Kasumi-1 (cell line): Measurements from ENCODE around the gene PRDX2.
"Not testable (repeated sequence)": the region's sequence is repeated elsewhere in the genome, so short reads cannot be mapped to it uniquely, and the experiment has no call there.

ENCODE experiments used
- DNase-seq, 2 experiments: peaks; one replicate each; lab custom pipeline; 2025; lab: John Stamatoyannopoulos, UW

The PRDX2 gene

GRCh38 chr19:12801466-12802266 is at the start of gene PRDX2, which contains the start of gene THSD8:
PRDX2 (minus strand) TSS chr19:12801800; CDS start chr19:12801261, 539 bp downstream.
THSD8 (plus strand) TSS chr19:12802069; CDS start chr19:12802072, 3 bp downstream.
- peak; percentile 19 to 30 for DNase-seq

DNA sequence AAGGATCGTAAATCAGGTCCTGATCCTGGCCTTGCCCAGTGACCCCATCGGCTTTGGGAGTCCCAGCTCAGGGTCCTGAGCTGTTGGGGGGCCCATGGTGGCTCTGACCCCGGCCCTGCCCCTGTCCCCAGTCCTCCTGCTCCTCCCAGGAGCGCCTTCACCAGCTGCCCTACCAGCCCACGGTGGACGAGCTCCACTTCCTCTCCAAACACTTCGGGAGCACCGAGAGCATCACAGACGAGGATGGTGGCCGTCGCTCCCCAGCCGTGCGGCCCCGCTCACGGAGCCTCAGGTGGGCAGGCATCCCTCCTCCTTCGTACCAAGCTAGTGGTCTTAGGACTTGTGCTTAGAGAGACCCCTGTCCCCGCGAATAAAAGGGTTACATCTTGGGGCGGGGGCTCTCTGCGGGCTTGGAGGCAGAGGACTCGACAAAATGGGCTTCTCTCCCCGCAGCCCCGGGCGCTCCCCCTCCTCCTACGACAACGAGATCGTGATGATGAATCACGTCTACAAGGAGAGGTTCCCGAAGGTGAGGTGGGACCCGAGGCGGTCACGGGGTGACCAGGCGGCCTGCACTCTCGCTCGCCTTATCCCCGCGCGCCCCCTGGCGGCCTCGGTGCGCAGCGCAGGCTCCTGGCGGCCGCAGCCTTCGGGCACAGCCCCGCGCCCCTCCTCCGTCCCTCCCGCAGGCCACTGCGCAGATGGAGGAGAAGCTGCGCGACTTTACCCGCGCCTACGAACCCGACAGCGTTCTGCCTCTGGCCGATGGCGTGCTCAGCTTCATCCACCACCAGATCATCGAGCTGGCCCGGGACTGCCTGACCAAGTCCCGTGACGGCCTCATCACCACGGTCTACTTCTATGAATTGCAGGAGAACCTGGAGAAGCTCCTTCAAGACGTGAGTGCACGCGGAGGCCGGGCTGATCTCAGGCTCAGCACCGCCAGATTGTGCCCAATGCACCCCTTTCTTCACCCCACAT is 45.8 kb upstream of the PRDX2 start:
- peak; percentile 37 to 54 for DNase-seq

GRCh38 chr19:12846613-12847012 is 45.0 kb upstream of the PRDX2 start:
- DNase-seq: not testable (repeated sequence)

- no peak for DNase-seq
Observed at GRCh38 chr19:12843999-12844732, 42.6 kb upstream of the PRDX2 start.

GRCh38 chr19:12843328-12843727 is 41.7 kb upstream of the PRDX2 start:
- DNase-seq: no peak

- DNase-seq: no peak
Observed at GRCh38 chr19:12842511-12842910, 40.9 kb upstream of the PRDX2 start.

DNA sequence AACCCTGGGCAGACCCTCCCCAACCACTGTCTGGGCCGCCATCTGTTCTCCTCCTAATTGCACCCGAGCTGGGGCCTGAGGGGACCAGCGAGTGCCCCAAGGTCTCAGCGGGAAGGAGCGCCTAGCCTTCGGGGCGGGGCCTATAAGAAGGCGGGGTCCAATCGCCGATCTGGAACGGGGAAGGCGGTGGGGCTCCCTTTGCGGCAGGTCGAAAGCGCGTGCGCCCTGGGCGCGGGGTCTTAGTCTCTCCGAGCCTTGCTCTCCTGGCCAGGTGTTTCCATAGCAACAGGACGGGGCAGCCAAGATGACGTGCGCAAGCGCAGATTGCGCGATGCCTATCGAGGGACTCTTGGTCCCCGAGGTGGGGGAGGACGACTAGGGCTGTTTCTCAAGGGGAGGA is 39.5 kb upstream of the PRDX2 start:
- DNase-seq: no peak

DNA sequence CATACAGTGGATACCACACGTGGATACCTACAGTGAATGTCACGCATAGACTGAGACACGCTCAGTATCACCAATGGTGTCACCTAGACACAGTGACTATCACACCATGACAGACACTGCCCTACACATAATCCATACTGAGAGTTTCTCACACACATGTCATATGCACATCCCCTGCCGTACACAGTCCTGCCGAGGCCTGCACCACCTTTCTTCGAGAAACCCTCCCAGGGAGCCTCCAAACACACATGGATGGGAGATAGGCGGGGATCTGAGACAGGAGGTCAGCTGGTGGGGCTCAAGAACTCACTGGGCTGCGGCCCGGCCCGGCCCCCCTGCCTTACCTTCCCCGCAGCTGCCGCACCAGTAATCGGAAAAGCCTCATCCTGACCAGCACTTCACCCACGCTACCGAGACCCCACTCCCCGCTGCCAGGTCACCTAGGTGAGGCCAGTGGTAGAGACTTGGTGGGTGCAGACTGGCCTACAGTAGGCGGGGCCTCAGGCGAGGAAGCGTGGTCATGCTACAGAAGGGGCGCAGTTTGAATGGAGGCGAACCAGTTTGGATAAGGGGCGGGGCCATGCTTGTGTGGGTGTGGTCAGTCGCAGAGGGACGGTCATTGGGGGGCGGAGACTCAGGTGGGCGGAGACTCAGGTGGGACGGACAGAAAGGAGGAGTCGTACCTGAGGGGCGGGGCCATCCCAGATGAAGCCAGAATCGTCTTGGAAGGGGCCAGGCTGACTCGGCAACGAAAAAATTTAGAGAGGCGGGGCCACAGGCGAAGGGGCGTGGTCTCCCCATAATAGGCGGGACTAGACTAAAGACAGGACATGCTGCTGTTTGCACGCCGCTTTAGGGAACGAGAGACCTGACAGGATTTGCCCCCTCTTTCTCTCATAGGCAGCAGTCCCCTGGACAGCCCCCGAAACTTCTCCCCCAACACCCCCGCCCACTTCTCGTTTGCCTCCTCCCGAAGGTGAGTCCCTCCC is 38.8 kb upstream of the PRDX2 start:
- no peak for DNase-seq

- no peak for DNase-seq
Observed at GRCh38 chr19:12838886-12839756, 37.5 kb upstream of the PRDX2 start.

GRCh38 chr19:12838182-12838885 is 36.7 kb upstream of the PRDX2 start, which contains the start of gene MAST1:
MAST1 (plus strand) TSS chr19:12838515; CDS start chr19:12838573, 58 bp downstream.
- peak; percentile 39 to 41 for DNase-seq

- DNase-seq: no peak
Observed at GRCh38 chr19:12837225-12837624, 35.6 kb upstream of the PRDX2 start.

GRCh38 chr19:12836529-12836863 is 34.9 kb upstream of the PRDX2 start:
- DNase-seq: no peak

DNA sequence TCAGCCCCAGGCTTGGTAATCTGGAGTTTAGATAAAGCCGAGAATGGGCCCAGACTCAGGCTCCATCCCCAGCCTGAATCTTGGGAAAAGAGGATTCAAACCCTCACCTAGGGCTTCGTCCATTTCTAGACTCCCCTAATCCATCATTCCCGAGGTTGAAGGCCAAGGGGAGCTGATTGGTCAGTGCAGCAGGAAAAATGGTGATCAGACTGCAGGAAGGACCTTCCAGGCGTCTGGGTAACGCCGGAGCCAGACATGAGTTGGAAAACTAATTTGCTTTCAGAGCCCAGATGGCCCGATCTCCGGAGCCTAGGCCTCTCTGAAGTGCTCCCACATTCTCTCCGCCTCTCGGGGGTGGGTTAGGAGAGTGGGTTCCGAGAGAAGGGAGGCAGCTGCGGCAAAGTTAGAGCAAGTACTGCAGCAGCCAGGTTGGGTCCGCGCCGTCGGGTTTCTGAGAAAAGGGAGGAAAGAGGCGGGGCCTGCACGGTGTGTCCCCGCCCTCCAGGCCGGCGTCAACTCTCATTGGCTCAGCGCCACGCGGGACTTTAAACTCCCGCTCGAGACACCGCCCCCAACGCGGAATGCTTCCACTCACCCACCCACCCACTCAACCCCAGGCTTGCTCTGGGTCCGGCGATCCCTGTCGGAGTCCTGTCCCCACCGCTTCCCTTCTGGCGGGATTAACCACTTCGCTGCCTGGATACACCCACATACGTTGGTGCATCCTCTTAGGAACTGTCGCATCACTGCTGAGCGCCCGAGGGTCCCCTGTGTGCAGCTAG is 33.6 kb upstream of the PRDX2 start:
- no peak for DNase-seq

- DNase-seq: no peak
Observed at GRCh38 chr19:12834566-12834943, 33.0 kb upstream of the PRDX2 start, which contains the start of gene RTBDN. RTBDN (minus strand) TSS chr19:12834579; CDS start chr19:12829979, 4,600 bp downstream.

GRCh38 chr19:12833738-12834565 is 32.4 kb upstream of the PRDX2 start:
- DNase-seq: no peak

GRCh38 chr19:12833418-12833737 is 31.8 kb upstream of the PRDX2 start:
- no peak for DNase-seq

DNA sequence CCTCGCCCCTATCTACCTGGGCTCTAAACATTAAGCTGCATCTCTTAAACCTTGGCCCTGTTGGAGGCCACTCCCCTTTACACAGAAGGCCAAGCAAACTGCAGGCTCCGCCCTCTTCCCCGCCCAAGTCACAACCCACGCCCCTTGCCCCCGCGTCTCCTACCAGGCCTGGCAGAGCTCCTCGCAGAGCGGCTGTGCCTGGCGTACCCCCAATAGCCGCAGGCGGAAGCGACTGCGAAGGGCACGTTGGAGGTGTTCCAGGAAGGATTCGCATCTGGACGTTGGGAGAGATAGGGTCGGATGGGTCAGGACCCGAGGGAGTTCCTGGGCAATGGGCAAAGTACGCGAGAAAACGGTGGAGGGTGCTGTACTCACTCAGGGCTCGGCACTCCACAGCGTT is 26.9 kb upstream of the PRDX2 start:
- peak; percentile 52 to 65 for DNase-seq
